ENCODE measurements around the gene NEMP1.
"Not testable (repeated sequence)": the region's sequence is repeated elsewhere in the genome, so short reads cannot be mapped to it uniquely, and the experiment has no call there.

Gene NEMP1

DNA sequence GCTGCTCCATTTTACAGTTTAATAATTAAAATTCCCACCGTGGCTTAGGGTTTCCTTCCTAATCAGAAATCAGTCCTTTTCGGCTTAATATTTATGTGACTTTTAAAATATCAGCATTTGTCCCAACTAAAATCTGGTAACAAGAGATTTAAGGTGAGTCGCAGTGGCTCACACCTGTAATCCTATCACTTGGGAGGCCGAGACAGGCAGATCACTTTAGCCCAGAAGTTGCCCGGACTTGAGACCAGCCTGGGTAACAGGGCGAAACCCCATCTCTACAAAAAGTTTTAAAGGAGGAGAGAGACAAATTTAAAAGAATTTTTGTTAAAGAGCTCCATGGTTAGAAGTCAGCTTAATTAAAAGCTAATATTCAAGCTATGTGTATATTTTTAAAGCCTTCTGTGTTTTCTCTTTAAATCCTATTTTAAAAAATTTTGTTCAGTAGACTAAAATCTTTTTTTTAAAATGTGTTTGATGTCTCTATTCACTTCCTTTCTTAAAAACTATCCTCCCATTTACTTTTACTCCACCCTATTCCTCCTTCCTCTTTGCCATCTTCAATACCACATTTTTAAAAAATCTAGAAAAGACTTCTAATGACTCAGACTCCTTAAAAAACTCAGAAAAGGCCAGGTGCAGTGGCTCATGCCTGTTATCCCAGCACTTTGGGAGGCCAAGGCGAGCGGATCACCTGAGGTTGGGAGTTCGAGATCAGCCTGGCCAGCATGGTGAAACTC is 58.4 kb downstream of the NEMP1 start:
- H3K4me3 ChIP-seq (ENCODE audit: low read depth, low read length): no peak overlapping the region
- no peak overlapping the region for H2AFZ ChIP-seq (ENCODE audit: low read length, unreplicated experiment)
- no peaks in the 10 kb centered on the region for H3K79me2 ChIP-seq (ENCODE audit: control insufficient read depth, insufficient read depth, low read length, unreplicated experiment)
- H3K27me3 ChIP-seq (ENCODE audit: insufficient read depth, low read length): peaks cover 30% of the 10 kb centered on the region
- no peaks in the 10 kb centered on the region for H3K36me3 ChIP-seq (ENCODE audit: insufficient read depth, low read length)
- H3K27ac ChIP-seq (ENCODE audit: low read depth, low read length): no peak overlapping the region
- H3K4me1 ChIP-seq (ENCODE audit: control insufficient read depth, insufficient read depth, low read length, unreplicated experiment): no peaks in the 10 kb centered on the region

DNA sequence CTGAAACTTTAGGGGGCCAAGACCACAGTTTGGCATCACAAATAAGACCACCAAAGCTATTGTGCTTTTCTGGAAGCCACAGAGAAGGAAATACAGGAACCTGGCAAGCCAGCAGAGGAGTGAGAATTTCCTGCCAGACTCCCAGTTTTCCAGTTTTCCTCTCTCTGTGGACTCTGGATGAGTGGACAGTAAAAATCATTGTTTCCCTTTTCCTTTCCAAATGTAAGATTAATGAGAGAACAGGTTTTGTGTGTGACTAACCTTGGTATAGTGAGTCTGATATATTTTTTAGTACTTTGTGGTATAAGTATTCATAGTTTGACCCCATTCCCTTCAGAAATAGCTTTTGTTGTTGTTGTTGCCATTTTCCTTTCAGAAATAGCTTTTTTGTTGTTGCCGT is 59.7 kb downstream of the NEMP1 start:
- peaks cover 30% of the 10 kb centered on the region for H3K27me3 ChIP-seq (ENCODE audit: insufficient read depth, low read length)
- H3K4me3 ChIP-seq (ENCODE audit: low read depth, low read length): no peak overlapping the region
- no peaks in the 10 kb centered on the region for H3K4me1 ChIP-seq (ENCODE audit: control insufficient read depth, insufficient read depth, low read length, unreplicated experiment)
- H3K79me2 ChIP-seq (ENCODE audit: control insufficient read depth, insufficient read depth, low read length, unreplicated experiment): no peaks in the 10 kb centered on the region
- H3K27ac ChIP-seq (ENCODE audit: low read depth, low read length): no peak overlapping the region
- H2AFZ ChIP-seq (ENCODE audit: low read length, unreplicated experiment): no peak overlapping the region
- H3K36me3 ChIP-seq (ENCODE audit: insufficient read depth, low read length): no peaks in the 10 kb centered on the region

DNA sequence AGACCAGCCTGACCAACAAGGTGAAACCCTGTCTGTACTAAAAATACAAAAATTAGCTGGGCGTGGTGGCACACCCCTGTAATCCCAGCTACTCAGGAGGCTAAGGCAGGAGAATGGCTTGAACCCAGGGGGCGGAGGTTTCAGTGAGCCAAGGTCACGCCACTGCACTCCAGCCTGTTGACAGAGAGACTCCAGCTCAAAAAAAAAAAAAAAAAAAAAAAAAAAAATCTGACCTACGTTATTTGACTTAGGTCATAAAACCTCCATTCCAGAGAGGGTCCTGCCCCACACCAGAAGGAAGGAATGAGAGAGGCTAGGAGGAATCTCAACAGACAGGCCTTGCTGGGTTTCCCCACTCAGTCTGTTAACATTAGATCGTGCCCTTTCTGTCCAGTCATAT is 60.2 kb downstream of the NEMP1 start:
- peaks cover 33% of the 10 kb centered on the region for H3K27me3 ChIP-seq (ENCODE audit: insufficient read depth, low read length)
- not testable (repeated sequence) for H2AFZ ChIP-seq (ENCODE audit: low read length, unreplicated experiment); H3K4me1 ChIP-seq (ENCODE audit: control insufficient read depth, insufficient read depth, low read length, unreplicated experiment)

DNA sequence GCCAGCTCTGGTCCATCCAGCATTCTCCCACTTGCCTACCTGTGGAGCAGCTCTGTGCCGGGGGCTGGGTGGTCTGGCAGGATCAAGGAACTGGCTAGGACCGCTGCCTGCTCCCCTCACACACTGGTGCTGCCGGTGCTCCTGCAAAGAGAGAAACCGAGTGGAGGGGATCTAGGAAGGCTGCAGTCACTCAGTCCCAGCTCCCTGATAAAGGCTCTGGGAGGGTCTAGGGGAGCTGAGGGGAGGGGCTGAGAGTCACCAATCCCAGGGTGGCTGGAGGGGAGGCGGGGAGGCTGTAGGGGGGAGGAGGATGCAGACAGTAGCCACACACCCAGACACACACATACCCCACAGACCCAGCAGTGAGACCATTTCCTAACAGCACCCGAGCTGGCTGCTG is 62.2 kb downstream of the NEMP1 start, which contains the start of gene TAC3:
TAC3 (minus strand) TSS at position 182 of the 400 bp plus-strand sequence. CDS start 732 bp downstream, outside the sequence.
- Histone ChIP-seq H3K79me2 (ENCODE audit: control insufficient read depth, insufficient read depth, low read length, unreplicated experiment) (no peaks in the 10 kb centered on the region), H3K4me1 (ENCODE audit: control insufficient read depth, insufficient read depth, low read length, unreplicated experiment) (no peaks in the 10 kb centered on the region), H3K36me3 (ENCODE audit: insufficient read depth, low read length) (no peaks in the 10 kb centered on the region), H3K27me3 (ENCODE audit: insufficient read depth, low read length) (peaks cover 48% of the 10 kb centered on the region), H3K4me3 (ENCODE audit: low read depth, low read length) (no peak within 1 kb of the TSS), H2AFZ (ENCODE audit: low read length, unreplicated experiment) (no peak within 1 kb of the TSS), H3K27ac (ENCODE audit: low read depth, low read length) (no peak within 1 kb of the TSS)

More for the DNA sequence above, 60.2 kb downstream of the NEMP1 start:
- not testable (repeated sequence) for H3K27ac ChIP-seq (ENCODE audit: low read depth, low read length); H3K79me2 ChIP-seq (ENCODE audit: control insufficient read depth, insufficient read depth, low read length, unreplicated experiment); H3K4me3 ChIP-seq (ENCODE audit: low read depth, low read length); H3K36me3 ChIP-seq (ENCODE audit: insufficient read depth, low read length)

DNA sequence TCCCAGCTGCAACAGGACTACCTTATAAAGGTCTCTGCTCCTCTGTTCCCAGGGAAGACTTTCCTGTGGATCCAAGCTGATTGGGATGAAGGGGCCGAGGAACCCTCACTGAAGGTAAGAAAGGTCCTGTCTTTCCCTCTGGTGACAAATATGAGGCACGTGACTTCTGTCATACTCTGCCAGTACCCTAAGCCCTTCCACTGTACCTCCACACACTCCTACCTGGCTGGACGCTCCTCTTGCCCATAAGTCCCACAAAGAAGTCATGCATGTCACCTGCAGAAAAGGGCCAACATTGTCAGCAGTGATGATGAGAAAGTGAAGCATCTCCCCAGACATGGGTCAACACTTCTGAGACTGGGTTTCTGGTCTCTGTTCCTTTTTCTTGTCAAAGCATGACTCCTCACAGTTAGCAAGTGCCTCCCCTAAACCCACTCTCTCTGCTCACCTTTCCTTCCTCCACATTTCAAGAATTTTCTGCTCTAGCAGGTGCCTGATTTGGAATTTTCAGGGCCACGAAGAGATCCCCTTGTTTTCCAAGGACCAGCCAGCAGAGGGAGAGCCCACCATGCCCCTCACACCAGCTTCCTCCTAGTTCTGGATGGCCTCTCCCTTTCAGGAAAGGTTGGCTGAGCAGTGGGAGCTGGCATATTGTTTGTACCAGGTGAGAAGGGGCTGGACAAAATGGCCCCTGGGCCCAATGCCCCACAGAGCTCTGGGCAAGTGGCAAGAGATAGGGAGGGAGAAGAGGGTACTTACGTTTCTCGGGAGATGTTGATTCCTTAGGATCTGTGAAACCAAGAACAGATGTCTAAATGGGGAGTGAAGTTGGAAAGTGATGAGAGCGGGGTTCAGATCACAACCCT is 65.8 kb downstream of the NEMP1 start:
- Histone ChIP-seq H3K27me3 (ENCODE audit: insufficient read depth, low read length) (peaks cover 48% of the 10 kb centered on the region), H2AFZ (ENCODE audit: low read length, unreplicated experiment) (no peak overlapping the region), H3K27ac (ENCODE audit: low read depth, low read length) (no peak overlapping the region), H3K79me2 (ENCODE audit: control insufficient read depth, insufficient read depth, low read length, unreplicated experiment) (no peaks in the 10 kb centered on the region), H3K4me1 (ENCODE audit: control insufficient read depth, insufficient read depth, low read length, unreplicated experiment) (peaks cover 7% of the 10 kb centered on the region), H3K36me3 (ENCODE audit: insufficient read depth, low read length) (no peaks in the 10 kb centered on the region), H3K4me3 (ENCODE audit: low read depth, low read length) (no peak overlapping the region)

DNA sequence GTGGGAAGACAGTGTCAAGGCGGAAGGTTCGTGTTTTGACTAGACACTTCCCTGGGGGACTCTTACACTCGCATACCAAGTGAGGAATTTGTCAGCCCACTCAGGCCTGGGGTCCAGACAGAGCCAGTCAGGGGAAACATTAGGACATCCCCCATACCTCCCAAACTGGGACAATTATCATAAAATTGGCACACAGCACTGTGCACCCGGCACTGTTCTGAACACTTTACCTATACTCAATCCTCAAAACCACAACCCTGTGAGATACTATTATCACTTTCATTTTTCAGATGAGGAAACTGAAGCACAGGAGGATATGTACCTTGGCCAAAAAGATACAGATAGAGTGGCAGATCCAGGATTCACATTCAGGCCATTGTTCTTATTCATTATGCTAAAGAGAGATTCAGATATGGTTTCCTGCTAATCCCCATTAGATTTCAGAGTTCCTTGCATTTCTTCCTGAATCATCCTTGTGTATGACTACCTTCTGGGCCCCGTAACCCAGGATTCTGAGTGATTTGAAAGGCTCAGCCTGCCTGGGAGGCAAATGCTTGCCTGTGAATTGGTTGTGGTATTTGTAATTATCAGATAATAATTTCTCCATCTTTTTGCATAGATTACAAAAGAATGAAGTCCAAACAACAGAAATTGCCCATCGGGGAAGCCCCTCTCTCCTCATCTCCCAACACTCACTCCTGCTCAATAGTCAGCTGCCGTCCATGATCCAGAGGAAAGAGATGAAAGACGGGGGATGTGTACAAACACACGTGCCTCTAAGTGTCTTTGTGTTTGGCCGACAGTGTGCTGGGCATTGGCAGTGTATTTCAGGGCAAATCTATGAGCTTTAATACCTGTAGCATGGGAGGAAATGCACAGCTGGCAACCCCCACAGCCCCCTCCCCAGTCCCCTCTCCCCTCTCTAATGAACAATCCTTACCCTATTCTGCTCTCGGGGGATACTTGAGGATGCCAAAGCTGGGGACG is 66.9 kb downstream of the NEMP1 start:
- H3K27ac ChIP-seq (ENCODE audit: low read depth, low read length): no peak overlapping the region
- H3K27me3 ChIP-seq (ENCODE audit: insufficient read depth, low read length): peaks cover 48% of the 10 kb centered on the region
- H3K79me2 ChIP-seq (ENCODE audit: control insufficient read depth, insufficient read depth, low read length, unreplicated experiment): no peaks in the 10 kb centered on the region
- H2AFZ ChIP-seq (ENCODE audit: low read length, unreplicated experiment): no peak overlapping the region
- no peaks in the 10 kb centered on the region for H3K36me3 ChIP-seq (ENCODE audit: insufficient read depth, low read length)
- H3K4me1 ChIP-seq (ENCODE audit: control insufficient read depth, insufficient read depth, low read length, unreplicated experiment): peaks cover 10% of the 10 kb centered on the region
- no peak overlapping the region for H3K4me3 ChIP-seq (ENCODE audit: low read depth, low read length)

DNA sequence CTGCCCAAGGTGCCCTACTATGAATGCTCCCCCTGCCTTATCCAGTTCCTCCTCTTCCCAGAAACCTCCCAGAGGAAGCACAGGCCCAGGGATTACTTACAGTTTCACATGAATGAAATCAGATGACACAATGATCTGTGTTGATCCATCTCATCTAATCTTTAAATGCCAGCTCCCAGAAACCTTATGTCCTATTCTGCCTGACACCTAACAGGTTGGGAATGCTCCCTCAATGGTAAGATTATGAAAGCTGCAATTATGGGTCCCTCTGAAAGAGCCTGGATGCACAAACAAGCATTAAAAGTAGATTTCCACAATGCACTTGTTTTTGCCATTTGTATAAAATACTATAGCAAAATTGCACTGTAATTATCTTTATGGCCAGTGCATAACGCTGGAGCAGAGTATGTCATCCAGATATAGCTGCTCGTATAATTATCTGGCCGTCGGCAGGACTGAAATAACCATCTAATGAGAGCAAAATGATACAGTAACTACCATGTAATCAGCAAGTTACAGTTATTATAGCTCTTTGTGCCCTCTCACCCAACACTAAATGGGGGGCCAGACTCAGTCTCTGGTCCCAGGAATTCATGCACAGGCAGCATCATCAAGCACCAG is 67.9 kb downstream of the NEMP1 start:
- Histone ChIP-seq H3K27me3 (ENCODE audit: insufficient read depth, low read length) (peaks cover 39% of the 10 kb centered on the region), H3K4me1 (ENCODE audit: control insufficient read depth, insufficient read depth, low read length, unreplicated experiment) (peaks cover 11% of the 10 kb centered on the region), H2AFZ (ENCODE audit: low read length, unreplicated experiment) (no peak overlapping the region), H3K36me3 (ENCODE audit: insufficient read depth, low read length) (no peaks in the 10 kb centered on the region), H3K79me2 (ENCODE audit: control insufficient read depth, insufficient read depth, low read length, unreplicated experiment) (peaks cover 1% of the 10 kb centered on the region), H3K27ac (ENCODE audit: low read depth, low read length) (no peak overlapping the region), H3K4me3 (ENCODE audit: low read depth, low read length) (no peak overlapping the region)

DNA sequence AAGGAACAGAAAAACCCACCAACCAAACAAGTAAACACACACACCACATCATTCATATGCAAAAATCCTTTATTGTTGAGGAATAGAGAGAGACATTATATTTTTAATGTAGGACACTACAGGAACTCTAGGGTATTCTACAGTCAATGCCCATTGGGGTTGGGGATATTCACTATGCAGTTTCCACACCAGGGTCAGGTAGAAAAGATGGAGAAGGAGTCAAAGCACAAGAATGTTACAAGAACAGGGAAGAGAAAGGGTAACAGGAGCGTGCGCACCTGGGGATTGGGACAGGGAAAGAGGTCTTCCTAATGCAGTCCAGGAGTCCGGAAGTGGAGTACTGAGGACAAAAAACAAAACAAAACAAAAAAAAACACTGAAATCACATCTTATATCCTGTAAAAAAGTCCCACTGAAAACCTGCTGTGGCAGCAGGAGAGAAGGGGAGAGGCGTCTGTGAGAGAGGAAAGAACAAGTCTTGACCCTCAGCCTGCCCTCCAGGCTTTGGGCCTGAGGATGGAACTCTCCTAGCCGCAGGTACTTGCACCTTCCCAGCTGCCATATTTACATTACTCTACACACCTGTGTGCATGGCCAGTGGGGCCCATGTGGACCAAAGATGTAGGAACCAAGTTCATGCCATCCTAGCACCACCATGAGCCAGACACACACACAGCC is 68.5 kb downstream of the NEMP1 start:
- Histone ChIP-seq H3K79me2 (ENCODE audit: control insufficient read depth, insufficient read depth, low read length, unreplicated experiment) (peaks cover 8% of the 10 kb centered on the region), H3K27me3 (ENCODE audit: insufficient read depth, low read length) (peaks cover 32% of the 10 kb centered on the region), H3K4me1 (ENCODE audit: control insufficient read depth, insufficient read depth, low read length, unreplicated experiment) (peaks cover 14% of the 10 kb centered on the region), H2AFZ (ENCODE audit: low read length, unreplicated experiment) (no peak overlapping the region), H3K36me3 (ENCODE audit: insufficient read depth, low read length) (no peaks in the 10 kb centered on the region), H3K4me3 (ENCODE audit: low read depth, low read length) (no peak overlapping the region), H3K27ac (ENCODE audit: low read depth, low read length) (no peak overlapping the region)

DNA sequence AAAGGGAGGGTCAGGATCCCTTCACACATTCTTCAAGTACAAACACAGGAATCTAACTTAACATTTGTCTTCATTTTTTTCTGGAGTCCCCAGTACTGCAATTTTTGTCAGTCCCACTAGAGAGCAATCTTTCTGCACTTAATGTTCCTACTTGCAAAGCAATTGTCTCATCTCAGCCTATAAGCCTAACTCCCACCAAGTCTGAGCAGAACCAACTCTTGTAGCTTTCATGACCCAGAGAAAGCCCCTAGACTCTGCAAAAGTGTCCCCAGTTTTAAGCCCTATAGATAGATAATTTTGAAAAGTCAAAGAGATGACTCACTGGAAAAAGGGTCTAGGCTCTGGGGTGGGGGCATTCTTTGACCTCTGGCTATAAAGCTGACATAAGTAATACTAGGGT is 70.4 kb downstream of the NEMP1 start:
- Histone ChIP-seq H3K27ac (ENCODE audit: low read depth, low read length) (no peak overlapping the region), H3K36me3 (ENCODE audit: insufficient read depth, low read length) (no peaks in the 10 kb centered on the region), H2AFZ (ENCODE audit: low read length, unreplicated experiment) (no peak overlapping the region), H3K27me3 (ENCODE audit: insufficient read depth, low read length) (peaks cover 15% of the 10 kb centered on the region; the same call in 1 of the 2 replicates), H3K4me1 (ENCODE audit: control insufficient read depth, insufficient read depth, low read length, unreplicated experiment) (peaks cover 17% of the 10 kb centered on the region), H3K4me3 (ENCODE audit: low read depth, low read length) (no peak overlapping the region), H3K79me2 (ENCODE audit: control insufficient read depth, insufficient read depth, low read length, unreplicated experiment) (peaks cover 13% of the 10 kb centered on the region)

All from ACC112 (cell line).